Adrenal gland (tissue), 5 donors: ENCODE results near the gene SHOC2.

ENCODE experiments used
- CTCF ChIP-seq, 6 experiments: fragments of 450-650 bp in 4 of 6; fragments of 200-600 bp in 2 of 6; sonication (generic) in 1 of 6; IDR thresholded peaks; 1 replicate in 5 of 6; 2 replicates in 1 of 6; pipeline versions ENCODE4 v1.5.1 to v1.8.0; 2016 to 2021; ENCODE audit warnings: antibody characterized with exemption in 6 of 6, mild to moderate bottlenecking in 2 of 6, moderate library complexity in 1 of 6
- POLR2A ChIP-seq, 2 donors: fragments of 450-650 bp; IDR thresholded peaks; one replicate each; pipeline ENCODE4 v1.6.1; 2017; ENCODE audit warnings: antibody characterized with exemption in 2 of 2, mild to moderate bottlenecking in 2 of 2, moderate library complexity in 1 of 2
- donor health status: DM: no; HTN: no; CAD: no.

GRCh38 chr10:110923856-110924493 is 4.6 kb downstream of the SHOC2 start:
- TF ChIP-seq CTCF (IDR thresholded peaks at IDR 0.05) (no peak), POLR2A (IDR thresholded peaks at IDR 0.05) (no peak)
